ENCODE data around the gene LHFPL3.
"Not testable (repeated sequence)": the region's sequence is repeated elsewhere in the genome, so short reads cannot be mapped to it uniquely, and the experiment has no call there.

Gene LHFPL3

GRCh38 chr7:104497379-104497967 lies 169.1 kb downstream of the LHFPL3 start:
- no peak for DNase-seq

GRCh38 chr7:104499975-104500374 lies 171.6 kb downstream of the LHFPL3 start:
- DNase-seq, result no peak

GRCh38 chr7:104509874-104510273 lies 181.5 kb downstream of the LHFPL3 start:
- DNase-seq, result no peak

GRCh38 chr7:104524853-104525252 lies 196.4 kb downstream of the LHFPL3 start:
- no peak for DNase-seq

- no peak for DNase-seq
Measured at GRCh38 chr7:104528142-104528541, 199.7 kb downstream of the LHFPL3 start.

GRCh38 chr7:104529567-104529966 lies 201.2 kb downstream of the LHFPL3 start:
- no peak for DNase-seq

- peak; percentile 77 for DNase-seq
Measured at GRCh38 chr7:104530251-104530650, 201.8 kb downstream of the LHFPL3 start.

- no peak for DNase-seq
Measured at GRCh38 chr7:104534149-104534548, 205.7 kb downstream of the LHFPL3 start.

- DNase-seq, result no peak
Measured at GRCh38 chr7:104535841-104536240, 207.4 kb downstream of the LHFPL3 start.

GRCh38 chr7:104536956-104537355 lies 208.6 kb downstream of the LHFPL3 start:
- no peak for DNase-seq

GRCh38 chr7:104538152-104538551 lies 209.7 kb downstream of the LHFPL3 start:
- no peak for DNase-seq

- DNase-seq, result no peak
Measured at GRCh38 chr7:104541897-104542296, 213.5 kb downstream of the LHFPL3 start.

- peak; percentile 34 for DNase-seq
Measured at GRCh38 chr7:104548861-104549260, 220.5 kb downstream of the LHFPL3 start.

GRCh38 chr7:104550362-104550761 lies 222.0 kb downstream of the LHFPL3 start:
- no peak for DNase-seq

GRCh38 chr7:104551226-104551625 lies 222.8 kb downstream of the LHFPL3 start:
- DNase-seq, result no peak

- no peak for DNase-seq
Measured at GRCh38 chr7:104552102-104552501, 223.7 kb downstream of the LHFPL3 start.

GRCh38 chr7:104553074-104553473 lies 224.7 kb downstream of the LHFPL3 start:
- no peak for DNase-seq

- DNase-seq, result not testable (repeated sequence)
Measured at GRCh38 chr7:104563350-104563901, 235.0 kb downstream of the LHFPL3 start.

- DNase-seq, result no peak
Measured at GRCh38 chr7:104569751-104570150, 241.3 kb downstream of the LHFPL3 start.

- no peak for DNase-seq
Measured at GRCh38 chr7:104572554-104572953, 244.2 kb downstream of the LHFPL3 start.

GRCh38 chr7:104584620-104585019 lies 256.2 kb downstream of the LHFPL3 start:
- no peak for DNase-seq

- not testable (repeated sequence) for DNase-seq
Measured at GRCh38 chr7:104595591-104595990, 267.2 kb downstream of the LHFPL3 start.

- DNase-seq, result no peak
Measured at GRCh38 chr7:104603957-104604356, 275.6 kb downstream of the LHFPL3 start.

GRCh38 chr7:104604706-104605105 lies 276.3 kb downstream of the LHFPL3 start:
- no peak for DNase-seq

GRCh38 chr7:104621321-104621720 lies 292.9 kb downstream of the LHFPL3 start:
- DNase-seq, result no peak

Measured in NCI-H345 (cell line).